ENCODE data around the gene CIPC.

Gene CIPC

GRCh38 chr14:77153802-77154201, 55.7 kb downstream of the CIPC start:
- DNase-seq (ENCODE audit: low read depth in 2 of 2): no peak

GRCh38 chr14:77154421-77154820, 56.4 kb downstream of the CIPC start:
- DNase-seq (ENCODE audit: low read depth in 2 of 2): no peak

- no peak for DNase-seq (ENCODE audit: low read depth in 2 of 2)
These were observed 57.0 kb downstream of the CIPC start for GRCh38 chr14:77155083-77155482.

GRCh38 chr14:77157740-77158139, 59.7 kb downstream of the CIPC start:
- DNase-seq (ENCODE audit: low read depth in 2 of 2): no peak

GRCh38 chr14:77158175-77158881, 60.3 kb downstream of the CIPC start:
- DNase-seq (ENCODE audit: low read depth in 2 of 2): no peak

GRCh38 chr14:77158882-77159255, 60.8 kb downstream of the CIPC start:
- DNase-seq (ENCODE audit: low read depth in 2 of 2): no peak

- no peak for DNase-seq (ENCODE audit: low read depth in 2 of 2)
These were observed 63.0 kb downstream of the CIPC start for GRCh38 chr14:77161011-77161410.
